Measurements from ENCODE around the gene LGI1. TPM values are rescaled to one million over a fixed set of nuclear protein-coding genes. Genes with fewer than 3 reads are reported as not detected.

Gene LGI1
- total RNA-seq, 2 donors from 2014 or later: 4.7 TPM; not detected in 1

DNA sequence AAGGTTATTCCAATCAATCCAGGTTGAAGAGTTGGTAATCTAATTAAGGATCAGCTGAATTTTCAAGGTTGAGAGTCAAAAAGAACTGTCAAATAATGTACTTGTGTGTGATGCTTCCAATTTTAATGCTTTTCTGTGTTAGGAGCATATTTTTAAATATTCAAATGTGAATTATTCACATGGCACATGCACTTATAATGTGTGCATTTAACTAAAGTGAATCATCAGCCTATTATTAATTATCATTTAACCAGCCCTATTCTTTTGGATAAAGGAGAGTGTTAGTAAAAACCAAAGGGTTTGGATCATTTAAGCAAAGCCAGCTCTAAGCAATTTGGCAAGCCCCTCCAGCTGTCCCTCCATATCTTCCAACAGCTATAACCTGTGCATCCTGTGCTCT lies 11.2 kb downstream of the LGI1 start:
- no peak overlapping the region for H3K4me3 ChIP-seq
- H3K9me3 ChIP-seq: no peaks in the 10 kb centered on the region
- DNase-seq (ENCODE audit: low spot score): no peak
- no peak for ATAC-seq (ENCODE audit: insufficient number of reproducible peaks, low FRiP score, low read depth)
- H3K4me1 ChIP-seq (ENCODE audit: control insufficient read depth in 1 of 2, low read depth in 2 of 2): no peaks in the 10 kb centered on the region
- TF ChIP-seq, protein P1, sequence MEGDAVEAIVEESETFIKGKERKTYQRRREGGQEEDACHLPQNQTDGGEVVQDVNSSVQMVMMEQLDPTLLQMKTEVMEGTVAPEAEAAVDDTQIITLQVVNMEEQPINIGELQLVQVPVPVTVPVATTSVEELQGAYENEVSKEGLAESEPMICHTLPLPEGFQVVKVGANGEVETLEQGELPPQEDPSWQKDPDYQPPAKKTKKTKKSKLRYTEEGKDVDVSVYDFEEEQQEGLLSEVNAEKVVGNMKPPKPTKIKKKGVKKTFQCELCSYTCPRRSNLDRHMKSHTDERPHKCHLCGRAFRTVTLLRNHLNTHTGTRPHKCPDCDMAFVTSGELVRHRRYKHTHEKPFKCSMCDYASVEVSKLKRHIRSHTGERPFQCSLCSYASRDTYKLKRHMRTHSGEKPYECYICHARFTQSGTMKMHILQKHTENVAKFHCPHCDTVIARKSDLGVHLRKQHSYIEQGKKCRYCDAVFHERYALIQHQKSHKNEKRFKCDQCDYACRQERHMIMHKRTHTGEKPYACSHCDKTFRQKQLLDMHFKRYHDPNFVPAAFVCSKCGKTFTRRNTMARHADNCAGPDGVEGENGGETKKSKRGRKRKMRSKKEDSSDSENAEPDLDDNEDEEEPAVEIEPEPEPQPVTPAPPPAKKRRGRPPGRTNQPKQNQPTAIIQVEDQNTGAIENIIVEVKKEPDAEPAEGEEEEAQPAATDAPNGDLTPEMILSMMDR (IDR thresholded peaks at IDR 0.05): no peak
- no peaks in the 10 kb centered on the region for H3K27me3 ChIP-seq (replicated peaks; ENCODE audit: insufficient read depth)
- H3K27ac ChIP-seq: no peak overlapping the region
- H3K36me3 ChIP-seq: no peaks in the 10 kb centered on the region

DNA sequence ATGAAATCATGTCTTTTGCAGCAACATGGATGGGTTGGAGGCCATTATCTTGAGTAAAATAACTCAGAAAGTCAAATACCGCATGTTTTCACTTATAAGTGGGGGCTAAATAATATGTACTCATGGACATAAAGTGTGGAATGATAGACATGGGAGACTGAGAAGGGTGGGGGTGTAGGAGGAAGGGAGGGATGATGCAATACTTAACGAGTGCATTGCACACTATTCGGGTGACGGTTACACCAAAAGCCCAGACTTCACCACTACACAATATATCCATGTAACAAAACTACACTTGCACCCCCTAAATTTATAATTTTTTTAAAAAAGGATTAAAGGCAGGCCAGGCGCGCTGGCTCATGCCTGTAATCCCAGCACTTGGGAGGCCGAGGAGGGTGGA lies 13.6 kb downstream of the LGI1 start:
- H3K27me3 ChIP-seq (replicated peaks; ENCODE audit: insufficient read depth): no peaks in the 10 kb centered on the region
- no peak overlapping the region for H3K27ac ChIP-seq
- no peaks in the 10 kb centered on the region for H3K9me3 ChIP-seq
- DNase-seq (ENCODE audit: low spot score) (no peak), ATAC-seq (ENCODE audit: insufficient number of reproducible peaks, low FRiP score, low read depth) (no peak)
- no peaks in the 10 kb centered on the region for H3K4me1 ChIP-seq (ENCODE audit: control insufficient read depth in 1 of 2, low read depth in 2 of 2)
- TF ChIP-seq, protein P1 (IDR thresholded peaks at IDR 0.05): no peak
- no peak overlapping the region for H3K4me3 ChIP-seq
- no peaks in the 10 kb centered on the region for H3K36me3 ChIP-seq

DNA sequence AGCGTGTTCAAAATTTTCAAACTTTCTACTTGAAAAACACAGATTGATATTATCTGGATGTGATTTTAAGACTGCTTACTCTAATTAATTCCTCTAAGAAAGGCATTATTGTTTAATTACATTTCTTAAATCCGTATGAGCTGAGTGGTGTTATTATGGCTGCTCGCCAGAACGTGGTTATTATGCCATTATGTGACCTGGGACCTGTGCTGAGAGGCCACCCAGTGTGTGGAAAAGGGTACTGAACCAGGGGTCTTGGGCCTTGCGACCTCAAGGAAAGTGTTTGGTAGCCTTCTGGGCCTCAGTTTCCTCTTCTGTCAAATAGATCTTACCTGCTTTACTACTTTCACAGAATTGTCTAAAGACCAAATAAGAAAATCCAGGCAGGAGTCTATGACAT lies 15.4 kb downstream of the LGI1 start:
- H3K27me3 ChIP-seq (replicated peaks; ENCODE audit: insufficient read depth): no peaks in the 10 kb centered on the region
- TF ChIP-seq, protein P1 (IDR thresholded peaks at IDR 0.05): no peak
- no peak overlapping the region for H3K27ac ChIP-seq
- H3K4me3 ChIP-seq: no peak overlapping the region
- no peaks in the 10 kb centered on the region for H3K36me3 ChIP-seq
- ATAC-seq (ENCODE audit: insufficient number of reproducible peaks, low FRiP score, low read depth) (no peak), DNase-seq (ENCODE audit: low spot score) (no peak)
- H3K4me1 ChIP-seq (ENCODE audit: control insufficient read depth in 1 of 2, low read depth in 2 of 2): no peaks in the 10 kb centered on the region
- H3K9me3 ChIP-seq: no peaks in the 10 kb centered on the region

DNA sequence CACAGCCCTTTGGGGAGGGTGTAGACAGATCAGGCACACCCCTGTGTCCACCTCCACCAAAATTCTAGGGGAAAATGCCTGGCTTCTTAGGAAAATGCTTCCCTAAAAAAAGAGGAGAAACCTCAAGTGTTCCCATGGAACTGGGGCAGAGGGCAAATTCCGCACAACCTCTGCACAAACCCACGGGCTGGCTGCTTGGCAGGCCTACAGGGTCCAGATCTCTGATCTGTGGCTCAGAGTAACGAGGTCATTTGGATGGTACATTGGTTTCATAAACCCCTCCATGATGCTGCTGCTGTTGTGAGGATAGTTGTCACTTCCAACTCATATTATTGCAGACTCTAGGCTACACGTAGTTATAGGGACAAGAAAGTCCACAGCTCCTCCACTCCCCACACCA lies 16.0 kb downstream of the LGI1 start:
- Histone ChIP-seq H3K4me3 (no peak overlapping the region), H3K4me1 (ENCODE audit: control insufficient read depth in 1 of 2, low read depth in 2 of 2) (no peaks in the 10 kb centered on the region), H3K27me3 (replicated peaks; ENCODE audit: insufficient read depth) (no peaks in the 10 kb centered on the region), H3K9me3 (no peaks in the 10 kb centered on the region), H3K27ac (no peak overlapping the region), H3K36me3 (no peaks in the 10 kb centered on the region)
- TF ChIP-seq, protein P1 (IDR thresholded peaks at IDR 0.05): no peak
- no peak for ATAC-seq (ENCODE audit: insufficient number of reproducible peaks, low FRiP score, low read depth)
- no peak for DNase-seq (ENCODE audit: low spot score)

DNA sequence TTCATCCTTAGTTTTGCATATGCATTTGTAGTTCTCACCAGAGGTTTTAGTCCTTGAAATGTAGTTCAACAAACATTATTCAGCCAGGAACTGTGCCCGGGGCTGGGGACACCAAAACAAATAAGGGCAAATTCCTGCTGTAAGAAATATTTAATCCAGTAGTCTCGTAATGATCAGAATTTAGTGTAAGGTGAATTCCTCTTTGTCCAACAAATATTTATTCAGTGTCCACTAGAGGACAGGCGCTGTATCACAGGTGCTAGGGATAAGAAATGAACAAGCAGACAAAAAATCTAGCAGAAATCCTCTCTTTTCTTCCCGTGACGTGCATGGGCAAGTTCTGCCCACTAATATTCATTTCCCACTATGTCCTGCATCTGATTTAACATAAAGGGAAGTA lies 17.6 kb downstream of the LGI1 start:
- DNase-seq (ENCODE audit: low spot score) (no peak), ATAC-seq (ENCODE audit: insufficient number of reproducible peaks, low FRiP score, low read depth) (no peak)
- Histone ChIP-seq H3K9me3 (no peaks in the 10 kb centered on the region), H3K27ac (no peak overlapping the region), H3K4me3 (no peak overlapping the region), H3K4me1 (ENCODE audit: control insufficient read depth in 1 of 2, low read depth in 2 of 2) (no peaks in the 10 kb centered on the region), H3K36me3 (no peaks in the 10 kb centered on the region), H3K27me3 (replicated peaks; ENCODE audit: insufficient read depth) (no peaks in the 10 kb centered on the region)
- TF ChIP-seq, protein P1 (IDR thresholded peaks at IDR 0.05): no peak

Measured in thoracic aorta (tissue), 2 donors.